Endothelial cell of umbilical vein (primary cell): ENCODE measurements around the gene CLN6. TPM values are rescaled to one million over a fixed set of nuclear protein-coding genes. Genes with fewer than 3 reads are reported as not detected.
"Not testable (repeated sequence)": the region's sequence is repeated elsewhere in the genome, so short reads cannot be mapped to it uniquely, and the experiment has no call there.

Experiments used
- BruUV-seq: library from RNA; stranded (reverse); fragments of 400-500 nt; replicated peaks from 2 replicates; lab custom pipeline; 2021; lab: Mats Ljungman, UMichigan
- CTCF ChIA-PET: fragments of 300-600, 350-600 bp; sonication (Branson Sonifier 250); formaldehyde crosslinking; loops from one replicate; lab custom pipeline; 2021; ENCODE audit warnings: antibody characterized with exemption, inconsistent platforms; lab: Charles Lee
- POLR2A ChIA-PET: fragments of 300-600, 350-600 bp; sonication (Branson Sonifier 250); formaldehyde crosslinking; loops from one replicate; lab custom pipeline; 2021; ENCODE audit warnings: antibody characterized with exemption, inconsistent platforms; lab: Charles Lee
- DNase-seq: peaks from one replicate; pipeline ENCODE4 v3.0.0-alpha.2; 2011; ENCODE audit warnings: low read depth, low spot score
- FAIRE-seq: peaks from 2 replicates; lab custom pipeline; 2011; peaks lifted over from hg19 to GRCh38; lab: Jason Lieb, UNC
- H2AFZ ChIP-seq: 2 replicates; pipeline ENCODE4 v1.6.0; 2012; ENCODE audit warnings: low read depth, low read length, control low read depth, inconsistent platforms
- H3K27ac ChIP-seq: 2 replicates; pipeline ENCODE4 v1.5.1; 2011; ENCODE audit warnings: low read depth, mild to moderate bottlenecking, control low read depth, low read length, moderate library complexity; ENCODE audit not compliant: insufficient read depth
- H3K27me3 ChIP-seq, 2 experiments: 2 replicates each; pipeline versions ENCODE4 v1.6.0 to v1.6.1; 2011; ENCODE audit warnings: low read length in 2 of 2, mixed read lengths in 1 of 2; ENCODE audit not compliant: control insufficient read depth in 2 of 2, insufficient read depth in 2 of 2
- H3K36me3 ChIP-seq, 2 experiments: 2 replicates in 1 of 2; 3 replicates in 1 of 2; pipeline ENCODE4 v1.5.1; 2011; ENCODE audit warnings: low read length in 2 of 2, mild to moderate bottlenecking in 1 of 2, moderate library complexity in 1 of 2; ENCODE audit not compliant: control insufficient read depth in 2 of 2, insufficient read depth in 2 of 2; ENCODE audit errors: extremely low read depth in 1 of 2
- H3K4me1 ChIP-seq: 3 replicates; pipeline ENCODE4 v1.5.1; 2011; ENCODE audit warnings: mild to moderate bottlenecking, low read length; ENCODE audit not compliant: control insufficient read depth, insufficient read depth; ENCODE audit errors: extremely low read depth
- H3K4me2 ChIP-seq: 2 replicates; pipeline ENCODE4 v1.6.1; 2011; ENCODE audit warnings: low read length, control low read depth, mixed read lengths; ENCODE audit not compliant: insufficient read depth
- H3K4me3 ChIP-seq, 3 experiments: fragments of 200-600 bp in 1 of 3; sonication (generic), shearing (Covaris generic) in 1 of 3; replicated peaks in 1 of 3; 2 replicates each; pipeline ENCODE4 v1.5.1; 2011 to 2016; ENCODE audit warnings: control low read depth in 3 of 3, low read length in 3 of 3, mild to moderate bottlenecking in 2 of 3, inconsistent platforms in 1 of 3, low read depth in 1 of 3, moderate library complexity in 1 of 3; ENCODE audit not compliant: insufficient read depth in 1 of 3
- H3K79me2 ChIP-seq: 2 replicates; pipeline ENCODE4 v1.6.0; 2012; ENCODE audit warnings: low read length, inconsistent platforms; ENCODE audit not compliant: control insufficient read depth, insufficient read depth
- H3K9ac ChIP-seq: replicated peaks from 2 replicates; pipeline ENCODE3; 2011; ENCODE audit warnings: low read length, control low read depth; ENCODE audit not compliant: insufficient read depth; ENCODE audit errors: extremely low read depth
- H3K9me1 ChIP-seq: replicated peaks from 3 replicates; pipeline ENCODE4 v1.6.0; 2011; ENCODE audit warnings: mild to moderate bottlenecking, low read length; ENCODE audit not compliant: control insufficient read depth, insufficient read depth; ENCODE audit errors: extremely low read depth
- H3K9me3 ChIP-seq: replicated peaks from 2 replicates; pipeline ENCODE4 v1.5.1; 2012; ENCODE audit warnings: low read length, inconsistent platforms; ENCODE audit not compliant: control insufficient read depth, insufficient read depth
- H4K20me1 ChIP-seq: replicated peaks from 2 replicates; pipeline ENCODE3; 2011; ENCODE audit warnings: mild to moderate bottlenecking, low read length; ENCODE audit not compliant: control insufficient read depth, insufficient read depth; ENCODE audit errors: extremely low read depth
- EZH2 ChIP-seq: IDR thresholded peaks from 2 replicates; pipeline ENCODE4 v1.6.1; 2012; ENCODE audit warnings: borderline replicate concordance, low read depth, mild to moderate bottlenecking, moderate library complexity, low read length, inconsistent platforms; ENCODE audit not compliant: severe bottlenecking
- FOS ChIP-seq: IDR thresholded peaks from 2 replicates; pipeline ENCODE4 v1.6.1; 2011; ENCODE audit warnings: mild to moderate bottlenecking, low read length, moderate library complexity, borderline replicate concordance; ENCODE audit not compliant: insufficient read depth
- GATA2 ChIP-seq: IDR thresholded peaks from 2 replicates; pipeline ENCODE4 v1.7.0; 2011; ENCODE audit warnings: low read depth, mild to moderate bottlenecking, moderate library complexity, mixed read lengths, low read length; ENCODE audit not compliant: insufficient read length, insufficient read depth
- JUN ChIP-seq: IDR thresholded peaks from 2 replicates; pipeline ENCODE4 v1.6.1; 2011; ENCODE audit warnings: borderline replicate concordance, low read depth; ENCODE audit not compliant: insufficient read length, insufficient read depth
- MYC ChIP-seq: IDR thresholded peaks from one replicate; pipeline ENCODE4 v1.6.1; 2011; ENCODE audit warnings: mild to moderate bottlenecking, low read depth, low read length
- POLR2A ChIP-seq: IDR thresholded peaks from 2 replicates; pipeline ENCODE4 v1.6.1; 2012; ENCODE audit warnings: low read depth, mild to moderate bottlenecking, control low read depth, low read length
- POLR2AphosphoS5 ChIP-seq: IDR thresholded peaks from 2 replicates; pipeline ENCODE4 v1.6.1; 2012; ENCODE audit warnings: low read depth, mild to moderate bottlenecking, control low read depth, low read length, moderate library complexity; ENCODE audit not compliant: insufficient read depth
- dilution Hi-C: fragments of 300-500 bp; cut with MboI; formaldehyde crosslinking; loops from one replicate; pipeline ENCODE4 v1.15.0; 2019; ENCODE audit warnings: low sequenced_read_pairs; ENCODE audit not compliant: extremely low pct_ligation_motif_present
- intact Hi-C: fragments of 100-400 bp; cut with micrococcal nuclease; formaldehyde crosslinking; loops from one replicate; pipeline ENCODE4 v1.10.0; 2022
- polyA plus RNA-seq, 4 experiments: library from polyadenylated mRNA; depleted of rRNA in 3 of 4; stranded (reverse) in 3 of 4; unstranded in 1 of 4; fragments of >200 nt; gene quantifications; 2 replicates each; pipeline versions ENCODE4 v1.2.1 to v1.2.3, GENCODE V29; 2011 to 2012; ENCODE audit warnings: missing spikeins in 1 of 4
- total RNA-seq: library from RNA; stranded (reverse); gene quantifications from 2 replicates; pipeline ENCODE4 v1.2.3, GENCODE V29; 2021
- TF ChIP-seq, protein P1 (sequence below): IDR thresholded peaks from 2 replicates; pipeline ENCODE4 v1.6.1; 2011; ENCODE audit not compliant: insufficient read depth, insufficient read length
- TF ChIP-seq, protein P2 (sequence below), 2 donors: IDR thresholded peaks; 1 replicate in 1 of 2; 2 replicates in 1 of 2; pipeline ENCODE4 v1.5.1; 2011; ENCODE audit warnings: low read length in 2 of 2, mild to moderate bottlenecking in 2 of 2, moderate library complexity in 2 of 2, control low read depth in 1 of 2, inconsistent platforms in 1 of 2, low read depth in 1 of 2; ENCODE audit not compliant: insufficient read depth in 1 of 2; ENCODE audit errors: extremely low read depth in 1 of 2

Gene CLN6
- total and polyA plus RNA-seq, 2 donors (not counting 3 experiments of a cell fraction or from before 2014, with no cell fraction given): 53.9 to 75.5 TPM

DNA sequence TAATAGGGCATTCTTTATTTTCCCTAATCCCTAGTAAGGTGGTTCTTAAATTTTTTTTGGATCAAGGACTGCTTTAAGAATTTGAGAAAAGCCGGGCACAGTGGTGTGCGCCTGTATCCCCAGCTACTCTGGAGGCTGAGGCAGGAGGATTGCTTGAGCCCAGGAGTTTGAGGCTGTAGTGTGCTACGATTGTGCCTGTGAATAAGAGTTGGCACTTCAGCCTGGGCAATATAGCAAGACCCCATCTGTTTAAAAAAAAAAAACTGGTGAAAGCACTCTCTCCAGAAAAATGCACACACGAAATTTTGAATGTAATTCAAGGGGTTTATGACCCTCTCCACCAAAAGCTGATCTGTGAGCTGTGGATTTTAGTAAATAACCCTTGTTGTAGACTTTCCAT is 56.4 kb downstream of the CLN6 start:
- no peak for TF ChIP-seq FOS
- TF ChIP-seq, protein P1, sequence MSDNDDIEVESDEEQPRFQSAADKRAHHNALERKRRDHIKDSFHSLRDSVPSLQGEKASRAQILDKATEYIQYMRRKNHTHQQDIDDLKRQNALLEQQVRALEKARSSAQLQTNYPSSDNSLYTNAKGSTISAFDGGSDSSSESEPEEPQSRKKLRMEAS: no peak
- TF ChIP-seq POLR2A: no peak
- no peak for TF ChIP-seq EZH2
- TF ChIP-seq POLR2AphosphoS5: no peak
- no peak for TF ChIP-seq GATA2
- TF ChIP-seq, protein P2, sequence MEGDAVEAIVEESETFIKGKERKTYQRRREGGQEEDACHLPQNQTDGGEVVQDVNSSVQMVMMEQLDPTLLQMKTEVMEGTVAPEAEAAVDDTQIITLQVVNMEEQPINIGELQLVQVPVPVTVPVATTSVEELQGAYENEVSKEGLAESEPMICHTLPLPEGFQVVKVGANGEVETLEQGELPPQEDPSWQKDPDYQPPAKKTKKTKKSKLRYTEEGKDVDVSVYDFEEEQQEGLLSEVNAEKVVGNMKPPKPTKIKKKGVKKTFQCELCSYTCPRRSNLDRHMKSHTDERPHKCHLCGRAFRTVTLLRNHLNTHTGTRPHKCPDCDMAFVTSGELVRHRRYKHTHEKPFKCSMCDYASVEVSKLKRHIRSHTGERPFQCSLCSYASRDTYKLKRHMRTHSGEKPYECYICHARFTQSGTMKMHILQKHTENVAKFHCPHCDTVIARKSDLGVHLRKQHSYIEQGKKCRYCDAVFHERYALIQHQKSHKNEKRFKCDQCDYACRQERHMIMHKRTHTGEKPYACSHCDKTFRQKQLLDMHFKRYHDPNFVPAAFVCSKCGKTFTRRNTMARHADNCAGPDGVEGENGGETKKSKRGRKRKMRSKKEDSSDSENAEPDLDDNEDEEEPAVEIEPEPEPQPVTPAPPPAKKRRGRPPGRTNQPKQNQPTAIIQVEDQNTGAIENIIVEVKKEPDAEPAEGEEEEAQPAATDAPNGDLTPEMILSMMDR (IDR thresholded peaks at IDR 0.05; ENCODE audit: extremely low read depth in 1 of 2, insufficient read depth in 1 of 2, low read depth in 1 of 2, low read length in 2 of 2): no peak
- TF ChIP-seq MYC: no peak
- TF ChIP-seq JUN: no peak
- Histone ChIP-seq H2AFZ (no peak overlapping the region), H3K9ac (no peak overlapping the region), H3K79me2 (no peaks in the 10 kb centered on the region), H3K9me1 (no peaks in the 10 kb centered on the region), H3K9me3 (no peaks in the 10 kb centered on the region), H3K27me3 (no peaks in the 10 kb centered on the region), H3K4me1 (no peaks in the 10 kb centered on the region), H3K4me2 (no peak overlapping the region), H4K20me1 (no peaks in the 10 kb centered on the region), H3K36me3 (peaks cover 2% of the 10 kb centered on the region in 2 experiments), H3K27ac (no peak overlapping the region), H3K4me3 (no peak overlapping the region)
- FAIRE-seq (no peak), DNase-seq (no peak)
- dilution Hi-C loops: no loop called here
- no TSS peak for BruUV-seq
- CTCF ChIA-PET: interaction anchor here (0.9 kb wide), 1 partner anchor 18 kb away, joined by 3 read pairs; no protein-coding TSS in a partner anchor
- intact Hi-C loops: no loop called here
- POLR2A ChIA-PET: no interaction called here

DNA sequence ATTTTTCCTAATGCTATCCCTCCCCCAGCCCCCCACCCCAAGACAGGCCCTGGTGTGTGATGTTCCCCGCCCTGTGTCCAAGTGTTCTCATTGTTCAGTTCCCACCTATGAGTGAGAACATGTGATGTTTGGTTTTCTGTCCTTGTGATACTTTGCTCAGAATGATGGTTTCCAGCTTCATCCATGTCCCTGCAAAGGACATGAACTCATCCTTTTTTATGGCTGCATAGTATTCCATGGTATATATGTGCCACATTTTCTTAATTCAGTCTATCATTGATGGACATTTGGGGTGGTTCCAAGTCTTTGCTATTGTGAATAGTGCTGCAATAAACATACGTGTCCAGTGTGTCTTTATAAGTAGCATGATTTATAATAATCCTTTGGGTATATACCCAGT is 57.5 kb downstream of the CLN6 start:
- POLR2A ChIA-PET, H3K79me2 ChIP-seq, DNase-seq, H4K20me1 ChIP-seq, FAIRE-seq, H3K4me1 ChIP-seq, H3K27me3 ChIP-seq, H3K36me3 ChIP-seq, intact Hi-C loops, H3K9ac ChIP-seq, BruUV-seq, H3K9me1 ChIP-seq, CTCF ChIA-PET, H2AFZ ChIP-seq, H3K4me3 ChIP-seq, H3K9me3 ChIP-seq, H3K27ac ChIP-seq, dilution Hi-C loops, H3K4me2 ChIP-seq: not testable (repeated sequence)
